CD4-positive, alpha-beta memory T cell (primary cell): ENCODE measurements around the gene CNTN1. TPM values are rescaled to one million over a fixed set of nuclear protein-coding genes. Genes with fewer than 3 reads are reported as not detected.

Experiments
- CTCF ChIA-PET: fragments of 350-600 bp; sonication (Branson Sonifier 250); formaldehyde crosslinking; loops from one replicate; lab custom pipeline; 2021; ENCODE audit warnings: inconsistent platforms; ENCODE audit not compliant: partially characterized antibody; lab: Charles Lee
- POLR2A ChIA-PET: fragments of 350-600 bp; sonication (Branson Sonifier 250); formaldehyde crosslinking; loops from one replicate; lab custom pipeline; 2021; ENCODE audit not compliant: partially characterized antibody; lab: Charles Lee
- DNase-seq, 5 donors: peaks; one replicate each; pipeline versions ENCODE4 v3.0.0 to v3.0.0-alpha.2; 2020 to 2022; ENCODE audit warnings: mixed read lengths in 1 of 5
- H3K27ac ChIP-seq: one replicate; pipeline ENCODE4 v1.7.0; 2013; ENCODE audit warnings: low read depth, low read length
- H3K27me3 ChIP-seq: 2 replicates; pipeline ENCODE4 v1.7.0; 2013; ENCODE audit warnings: mild to moderate bottlenecking, low read length, moderate library complexity; ENCODE audit not compliant: insufficient read depth
- H3K36me3 ChIP-seq: 2 replicates; pipeline ENCODE4 v1.7.0; 2013; ENCODE audit warnings: mild to moderate bottlenecking, low read length, moderate library complexity; ENCODE audit not compliant: insufficient read depth
- H3K4me1 ChIP-seq: 2 replicates; pipeline ENCODE4 v1.7.0; 2013; ENCODE audit warnings: mild to moderate bottlenecking, low read length, moderate library complexity; ENCODE audit not compliant: insufficient read depth
- H3K4me3 ChIP-seq, 2 donors: one replicate each; pipeline ENCODE4 v1.7.0; 2013; ENCODE audit warnings: low read length in 2 of 2, mild to moderate bottlenecking in 1 of 2
- H3K9me3 ChIP-seq, 2 donors: one replicate each; pipeline ENCODE4 v1.7.0; 2013; ENCODE audit warnings: low read length in 2 of 2, control low read depth in 1 of 2; ENCODE audit not compliant: control insufficient read depth in 1 of 2
- H3K27ac Mint-ChIP-seq, 7 donors: one replicate each; pipeline ENCODE4 v1.8.0; 2020 to 2021; ENCODE audit warnings: mixed read lengths in 7 of 7, mild to moderate bottlenecking in 6 of 7, inconsistent platforms in 3 of 7, moderate library complexity in 3 of 7
- H3K27me3 Mint-ChIP-seq, 2 donors: one replicate each; pipeline ENCODE4 v1.8.0; 2020 to 2021; ENCODE audit warnings: mixed read lengths in 2 of 2
- H3K36me3 Mint-ChIP-seq, 2 donors: one replicate each; pipeline ENCODE4 v1.8.0; 2020 to 2021; ENCODE audit warnings: mixed read lengths in 2 of 2, inconsistent platforms in 1 of 2, mild to moderate bottlenecking in 1 of 2
- H3K4me1 Mint-ChIP-seq, 4 donors: one replicate each; pipeline ENCODE4 v1.8.0; 2020 to 2021; ENCODE audit warnings: mixed read lengths in 4 of 4, mild to moderate bottlenecking in 1 of 4
- H3K4me3 Mint-ChIP-seq, 8 donors: one replicate each; pipeline ENCODE4 v1.8.0; 2020 to 2021; ENCODE audit warnings: mixed read lengths in 8 of 8, mild to moderate bottlenecking in 7 of 8, moderate library complexity in 6 of 8, inconsistent platforms in 3 of 8
- H3K9me3 Mint-ChIP-seq, 8 donors: one replicate each; pipeline ENCODE4 v1.8.0; 2020 to 2021; ENCODE audit warnings: mixed read lengths in 8 of 8, mild to moderate bottlenecking in 5 of 8, inconsistent platforms in 3 of 8, moderate library complexity in 1 of 8
- intact Hi-C: fragments of 100-400 bp; cut with micrococcal nuclease; formaldehyde crosslinking; loops from one replicate; pipeline ENCODE4 v1.15.1; 2023
- polyA plus RNA-seq, 2 donors: library from polyadenylated mRNA; unstranded; fragments of 300-500 nt; fragmentation: Illumina TruSeq; gene quantifications; one replicate each; pipeline ENCODE4 v1.2.3, GENCODE V29; 2021
- total RNA-seq, 2 experiments: library from RNA; stranded (reverse); gene quantifications; one replicate each; pipeline ENCODE4 v1.2.3, GENCODE V29; 2021

Gene CNTN1
- total and polyA plus RNA-seq, 4 experiments from 2014 or later = not detected

GRCh38 chr12:40723001-40723400 lies 30.8 kb downstream of the CNTN1 start:
- H3K9me3 ChIP-seq = no peaks in the 10 kb centered on the region

GRCh38 chr12:40726366-40726765 lies 34.1 kb downstream of the CNTN1 start:
- Histone ChIP-seq H3K27me3 (no peaks in the 10 kb centered on the region), H3K4me1 (no peaks in the 10 kb centered on the region), H3K36me3 (no peaks in the 10 kb centered on the region), H3K9me3 (no peaks in the 10 kb centered on the region), H3K4me3 (no peak overlapping the region), H3K27ac (no peak overlapping the region)
- ChIA-PET POLR2A (no interaction called here), CTCF (no interaction called here)
- Mint-ChIP-seq H3K4me3 (no peak overlapping the region), H3K27me3 (no peaks in the 10 kb centered on the region), H3K9me3 (peaks cover 0 to 3% (median under 1%) of the 10 kb centered on the region in 8 donors), H3K36me3 (no peaks in the 10 kb centered on the region), H3K27ac (no peak overlapping the region), H3K4me1 (no peaks in the 10 kb centered on the region)
- intact Hi-C loops = no loop called here
- DNase-seq = no peak

More at GRCh38 chr12:40723001-40723400, 30.8 kb downstream of the CNTN1 start:
- DNase-seq = no peak
- POLR2A ChIA-PET = no interaction called here
- H3K4me3 Mint-ChIP-seq = no peak overlapping the region
- no peak overlapping the region for H3K27ac Mint-ChIP-seq
- no peaks in the 10 kb centered on the region for H3K27me3 ChIP-seq
- H3K27me3 Mint-ChIP-seq = no peaks in the 10 kb centered on the region
- intact Hi-C loops = no loop called here
- CTCF ChIA-PET = no interaction called here
- peaks cover 0 to 3% (median 0%) of the 10 kb centered on the region in 8 donors for H3K9me3 Mint-ChIP-seq
- H3K36me3 Mint-ChIP-seq = no peaks in the 10 kb centered on the region
- H3K27ac ChIP-seq = no peak overlapping the region
- H3K4me1 Mint-ChIP-seq = no peaks in the 10 kb centered on the region
- H3K4me3 ChIP-seq = no peak overlapping the region
- no peaks in the 10 kb centered on the region for H3K4me1 ChIP-seq
- no peaks in the 10 kb centered on the region for H3K36me3 ChIP-seq

GRCh38 chr12:40727774-40728483 lies 35.7 kb downstream of the CNTN1 start:
- Histone ChIP-seq H3K9me3 (no peaks in the 10 kb centered on the region), H3K4me1 (no peaks in the 10 kb centered on the region), H3K27ac (no peak overlapping the region), H3K36me3 (no peaks in the 10 kb centered on the region), H3K27me3 (no peaks in the 10 kb centered on the region), H3K4me3 (no peak overlapping the region)
- H3K4me3 Mint-ChIP-seq = no peak overlapping the region
- peaks cover 0 to 2% (median 0%) of the 10 kb centered on the region in 8 donors for H3K9me3 Mint-ChIP-seq
- no peaks in the 10 kb centered on the region for H3K36me3 Mint-ChIP-seq
- no peak for DNase-seq
- ChIA-PET CTCF (interaction anchor here (0.6 kb wide), 1 partner anchor 850 kb away, joined by 3 read pairs; no protein-coding TSS in a partner anchor), POLR2A (no interaction called here)
- H3K27me3 Mint-ChIP-seq = no peaks in the 10 kb centered on the region
- intact Hi-C loops = no loop called here
- no peak overlapping the region for H3K27ac Mint-ChIP-seq
- no peaks in the 10 kb centered on the region for H3K4me1 Mint-ChIP-seq

GRCh38 chr12:40730281-40730680 lies 38.0 kb downstream of the CNTN1 start:
- H3K4me3 ChIP-seq = no peak overlapping the region
- Mint-ChIP-seq H3K9me3 (peaks cover 0 to 2% (median 0%) of the 10 kb centered on the region in 8 donors), H3K27me3 (no peaks in the 10 kb centered on the region), H3K36me3 (no peaks in the 10 kb centered on the region), H3K4me1 (no peaks in the 10 kb centered on the region), H3K27ac (no peak overlapping the region), H3K4me3 (no peak overlapping the region)
- H3K4me1 ChIP-seq = no peaks in the 10 kb centered on the region
- DNase-seq = no peak
- intact Hi-C loops = no loop called here
- H3K9me3 ChIP-seq = no peaks in the 10 kb centered on the region
- POLR2A ChIA-PET = no interaction called here
- H3K36me3 ChIP-seq = no peaks in the 10 kb centered on the region
- H3K27ac ChIP-seq = no peak overlapping the region
- CTCF ChIA-PET = no interaction called here
- no peaks in the 10 kb centered on the region for H3K27me3 ChIP-seq

- Mint-ChIP-seq H3K9me3 (peaks cover 0 to 2% (median 0%) of the 10 kb centered on the region in 8 donors), H3K4me1 (no peaks in the 10 kb centered on the region), H3K27ac (no peak overlapping the region), H3K36me3 (no peaks in the 10 kb centered on the region), H3K27me3 (no peaks in the 10 kb centered on the region), H3K4me3 (no peak overlapping the region)
- H3K36me3 ChIP-seq = no peaks in the 10 kb centered on the region
- H3K27ac ChIP-seq = no peak overlapping the region
- H3K4me3 ChIP-seq = no peak overlapping the region
- ChIA-PET POLR2A (no interaction called here), CTCF (no interaction called here)
- intact Hi-C loops = no loop called here
- no peaks in the 10 kb centered on the region for H3K4me1 ChIP-seq
- no peaks in the 10 kb centered on the region for H3K27me3 ChIP-seq
- no peaks in the 10 kb centered on the region for H3K9me3 ChIP-seq
- no peak for DNase-seq
Measured at GRCh38 chr12:40733871-40734270, 41.6 kb downstream of the CNTN1 start.

GRCh38 chr12:40734276-40734675 lies 42.0 kb downstream of the CNTN1 start:
- intact Hi-C loops = no loop called here

GRCh38 chr12:40735551-40736230 lies 43.5 kb downstream of the CNTN1 start:
- no peak for DNase-seq
- intact Hi-C loops = no loop called here
- H3K27ac Mint-ChIP-seq = no peak overlapping the region
- Histone ChIP-seq H3K4me1 (no peaks in the 10 kb centered on the region), H3K27ac (no peak overlapping the region), H3K4me3 (no peak overlapping the region), H3K9me3 (no peaks in the 10 kb centered on the region), H3K36me3 (no peaks in the 10 kb centered on the region), H3K27me3 (no peaks in the 10 kb centered on the region)
- no peaks in the 10 kb centered on the region for H3K4me1 Mint-ChIP-seq
- H3K27me3 Mint-ChIP-seq = no peaks in the 10 kb centered on the region
- ChIA-PET POLR2A (no interaction called here), CTCF (no interaction called here)
- H3K4me3 Mint-ChIP-seq = no peak overlapping the region
- H3K36me3 Mint-ChIP-seq = no peaks in the 10 kb centered on the region
- H3K9me3 Mint-ChIP-seq = peaks cover 0 to under 1% (median 0%) of the 10 kb centered on the region in 8 donors

More at GRCh38 chr12:40734276-40734675, 42.0 kb downstream of the CNTN1 start:
- Histone ChIP-seq H3K4me3 (no peak overlapping the region), H3K9me3 (no peaks in the 10 kb centered on the region), H3K27ac (no peak overlapping the region), H3K36me3 (no peaks in the 10 kb centered on the region), H3K27me3 (no peaks in the 10 kb centered on the region), H3K4me1 (no peaks in the 10 kb centered on the region)
- ChIA-PET POLR2A (no interaction called here), CTCF (no interaction called here)
- no peaks in the 10 kb centered on the region for H3K4me1 Mint-ChIP-seq
- peaks cover 0 to 2% (median 0%) of the 10 kb centered on the region in 8 donors for H3K9me3 Mint-ChIP-seq
- H3K36me3 Mint-ChIP-seq = no peaks in the 10 kb centered on the region
- H3K27ac Mint-ChIP-seq = no peak overlapping the region
- H3K4me3 Mint-ChIP-seq = no peak overlapping the region
- H3K27me3 Mint-ChIP-seq = no peaks in the 10 kb centered on the region
- DNase-seq = no peak
